Lower leg skin (tissue), 4 donors: ENCODE data around the gene UST. TPM values are rescaled to one million over a fixed set of nuclear protein-coding genes. Genes with fewer than 3 reads are reported as not detected.

ENCODE experiments used
- DNase-seq, 2 donors: peaks; one replicate each; pipeline ENCODE4 v3.0.0-alpha.2; 2019; ENCODE audit warnings: low spot score in 2 of 2
- H3K4me3 ChIP-seq: fragments of 200-600 bp; sonication (generic); 2 replicates; pipeline ENCODE4 v1.5.1; 2017; ENCODE audit warnings: mild to moderate bottlenecking, low read depth; ENCODE audit not compliant: poor library complexity, severe bottlenecking
- CTCF ChIP-seq, 3 donors: fragments of 450-650 bp; IDR thresholded peaks; one replicate each; pipeline ENCODE4 v1.5.1; 2016; ENCODE audit warnings: antibody characterized with exemption in 3 of 3, mild to moderate bottlenecking in 3 of 3, moderate library complexity in 2 of 3
- POLR2A ChIP-seq, 2 donors: fragments of 450-650 bp; IDR thresholded peaks; one replicate each; pipeline ENCODE4 v1.6.1; 2016 to 2017; ENCODE audit warnings: antibody characterized with exemption in 2 of 2, mild to moderate bottlenecking in 1 of 2, moderate library complexity in 1 of 2
- WGBS, 2 donors: methylation state at CpG; one replicate each; pipeline ENCODE4 v1.1.5; 2018; 5-methylcytosine and 5-hydroxymethylcytosine counted together
- intact Hi-C: fragments of 100-400 bp; cut with DNase I; formaldehyde crosslinking; loops from one replicate; pipeline ENCODE4 v1.15.0; 2023; ENCODE audit warnings: low total_unique reads
- total RNA-seq, 4 donors: library from RNA; depleted of rRNA; stranded (reverse); fragments of >200 nt; gene quantifications; one replicate each; pipeline ENCODE4 v1.1.0, GENCODE V29; 2016

The UST gene
- total RNA-seq, 4 donors from 2014 or later: 12.2 to 21.7 (median 17.7) TPM

GRCh38 chr6:149108038-149108748, 361.4 kb downstream of the UST start:
- no peak for DNase-seq
- H3K4me3 ChIP-seq: no peak overlapping the region
- intact Hi-C loops: no loop called here
- no peak for TF ChIP-seq CTCF (IDR thresholded peaks at IDR 0.05)
- no peak for TF ChIP-seq POLR2A (IDR thresholded peaks at IDR 0.05)
- 80 to 82% methylated on average over 5 of the region's 5 CpGs for WGBS, 2 donors

DNA sequence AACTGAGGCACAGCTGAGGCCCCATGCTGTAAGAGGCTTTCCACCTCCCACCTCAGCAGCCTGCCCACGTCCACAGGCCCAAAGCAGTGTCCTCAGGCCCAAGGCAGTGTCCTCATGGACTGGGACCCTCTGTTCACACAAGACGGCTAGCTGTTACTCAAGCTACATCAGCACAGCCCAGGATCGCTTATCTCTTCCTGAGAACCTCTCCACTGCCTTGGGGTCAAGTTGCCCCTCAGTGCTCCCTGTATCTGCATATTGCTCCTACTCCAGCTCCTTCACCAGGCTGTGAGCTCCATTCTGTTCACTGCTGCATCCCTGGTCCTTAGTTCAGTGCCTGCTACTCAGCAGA, 361.9 kb downstream of the UST start:
- DNase-seq: no peak
- intact Hi-C loops: no loop called here
- H3K4me3 ChIP-seq: no peak overlapping the region
- TF ChIP-seq POLR2A (IDR thresholded peaks at IDR 0.05) (no peak), CTCF (IDR thresholded peaks at IDR 0.05) (no peak)
- 91 to 100% methylated on average over 2 to 3 of the region's 3 CpGs for WGBS, 2 donors

DNA sequence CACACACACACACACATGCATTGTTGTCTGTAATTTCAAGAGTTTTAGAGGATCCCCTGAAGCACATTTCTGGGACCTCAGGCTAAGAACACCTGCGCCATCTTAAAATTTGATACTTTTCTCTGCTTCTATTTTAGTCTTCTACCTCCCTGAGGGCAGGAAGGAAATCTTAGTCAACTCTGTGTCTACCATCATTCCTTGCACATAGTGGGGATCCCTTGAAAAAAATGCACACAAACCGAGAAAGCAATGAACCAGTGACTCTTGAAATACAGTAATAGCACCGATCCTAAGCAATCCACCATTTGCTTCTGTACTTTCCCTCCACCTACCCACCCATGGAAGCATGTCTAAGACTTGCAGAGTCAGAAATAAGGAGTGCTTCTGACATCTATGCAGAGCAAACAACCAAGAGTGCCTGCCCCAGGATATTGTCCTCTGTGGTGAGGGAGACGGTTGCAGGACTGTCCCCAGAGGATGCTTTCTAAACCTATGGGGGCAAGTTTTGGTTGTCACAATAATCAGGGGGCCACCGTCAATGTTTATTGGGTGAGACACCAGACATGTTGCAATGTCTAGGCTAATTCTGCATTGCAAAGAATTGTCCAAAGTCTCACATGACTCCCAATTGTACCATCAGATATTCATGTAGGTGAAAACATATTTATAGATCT, 362.7 kb downstream of the UST start:
- no peak overlapping the region for H3K4me3 ChIP-seq
- 92 to 94% methylated on average over 5 of the region's 5 CpGs for WGBS, 2 donors
- intact Hi-C loops: no loop called here
- no peak for TF ChIP-seq POLR2A (IDR thresholded peaks at IDR 0.05)
- TF ChIP-seq CTCF (IDR thresholded peaks at IDR 0.05): no peak
- no peak for DNase-seq

- DNase-seq: no peak
- intact Hi-C loops: no loop called here
- WGBS, 2 donors: 90 to 93% methylated on average over 2 of the region's 2 CpGs
- H3K4me3 ChIP-seq: no peak overlapping the region
- no peak for TF ChIP-seq CTCF (IDR thresholded peaks at IDR 0.05)
- TF ChIP-seq POLR2A (IDR thresholded peaks at IDR 0.05): no peak
Observed at GRCh38 chr6:149111556-149112115, 364.8 kb downstream of the UST start.

- intact Hi-C loops: no loop called here
- TF ChIP-seq CTCF (IDR thresholded peaks at IDR 0.05) (no peak), POLR2A (IDR thresholded peaks at IDR 0.05) (no peak)
- WGBS, 2 donors: 91 to 94% methylated on average over 2 of the region's 2 CpGs
- DNase-seq: no peak
- H3K4me3 ChIP-seq: no peak overlapping the region
Observed at GRCh38 chr6:149112976-149113375, 366.1 kb downstream of the UST start.
